Esophagus muscularis mucosa (tissue), 4 donors: ENCODE measurements around the gene ALCAM.
A peak's percentile ranks its signal among the peaks of the same experiment; 100 is the strongest.

Source experiments
- CTCF ChIP-seq, 3 experiments: fragments of 200-600 bp in 2 of 3; fragments of 450-650 bp in 1 of 3; sonication (generic) in 2 of 3; IDR thresholded peaks; one replicate each; pipeline ENCODE4 v1.5.1; 2017 to 2019; ENCODE audit warnings: antibody characterized with exemption in 3 of 3, mild to moderate bottlenecking in 2 of 3, moderate library complexity in 1 of 3
- EP300 ChIP-seq: sonication (generic); formaldehyde crosslinking; IDR thresholded peaks from one replicate; pipeline ENCODE4 v1.6.1; 2017; ENCODE audit warnings: antibody characterized with exemption
- POLR2A ChIP-seq: fragments of 450-650 bp; IDR thresholded peaks from one replicate; pipeline ENCODE4 v1.6.1; 2017; ENCODE audit warnings: antibody characterized with exemption, moderate library complexity, mild to moderate bottlenecking, low read depth
- POLR2AphosphoS5 ChIP-seq, 2 donors: sonication (generic); formaldehyde crosslinking; IDR thresholded peaks; one replicate each; pipeline ENCODE4 v1.6.1; 2017; ENCODE audit warnings: antibody characterized with exemption in 2 of 2

- peak; percentile 62 to 66 (median 63) for TF ChIP-seq CTCF (IDR thresholded peaks at IDR 0.05)
- no peak for TF ChIP-seq EP300
- TF ChIP-seq POLR2AphosphoS5 (IDR thresholded peaks at IDR 0.05): peak; percentile 65 to 75
- no peak for TF ChIP-seq POLR2A
These were observed at the start of gene ALCAM for GRCh38 chr3:105366326-105367062.
